ENCODE measurements around the gene WBP1L. TPM values are rescaled to one million over a fixed set of nuclear protein-coding genes. Genes with fewer than 3 reads are reported as not detected.

Gene WBP1L
- polyA plus RNA-seq, 3 donors, result 24.8 to 43.0 (median 38.3) TPM

DNA sequence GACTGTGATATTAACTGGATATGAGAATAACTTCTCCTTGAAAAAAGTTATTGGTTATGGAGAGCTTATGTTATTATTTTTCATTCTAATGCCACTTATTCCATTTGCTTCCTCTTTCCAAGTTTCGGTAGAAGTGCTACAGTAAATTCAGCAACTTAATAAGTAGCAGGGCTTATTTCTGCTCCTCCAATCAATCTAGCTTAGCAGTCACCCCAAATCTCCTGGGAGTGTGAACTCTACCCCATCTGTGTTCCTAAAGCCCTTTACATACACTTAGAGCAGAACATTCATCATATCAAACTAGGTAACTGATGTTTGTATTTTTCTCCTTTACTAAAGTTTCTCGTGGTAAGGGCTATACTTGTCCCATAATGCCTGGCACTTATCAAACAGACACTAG, 38.2 kb upstream of the WBP1L start:
- 0% methylated on average over 1 of the region's 2 CpGs for WGBS (ENCODE audit: insufficient coverage)
- no peak overlapping the region for H3K27ac Mint-ChIP-seq

GRCh38 chr10:102710609-102711008, 33.1 kb upstream of the WBP1L start:
- no peak overlapping the region for H3K4me3 Mint-ChIP-seq
- no peaks in the 10 kb centered on the region for H3K36me3 Mint-ChIP-seq
- TF ChIP-seq, protein P1, sequence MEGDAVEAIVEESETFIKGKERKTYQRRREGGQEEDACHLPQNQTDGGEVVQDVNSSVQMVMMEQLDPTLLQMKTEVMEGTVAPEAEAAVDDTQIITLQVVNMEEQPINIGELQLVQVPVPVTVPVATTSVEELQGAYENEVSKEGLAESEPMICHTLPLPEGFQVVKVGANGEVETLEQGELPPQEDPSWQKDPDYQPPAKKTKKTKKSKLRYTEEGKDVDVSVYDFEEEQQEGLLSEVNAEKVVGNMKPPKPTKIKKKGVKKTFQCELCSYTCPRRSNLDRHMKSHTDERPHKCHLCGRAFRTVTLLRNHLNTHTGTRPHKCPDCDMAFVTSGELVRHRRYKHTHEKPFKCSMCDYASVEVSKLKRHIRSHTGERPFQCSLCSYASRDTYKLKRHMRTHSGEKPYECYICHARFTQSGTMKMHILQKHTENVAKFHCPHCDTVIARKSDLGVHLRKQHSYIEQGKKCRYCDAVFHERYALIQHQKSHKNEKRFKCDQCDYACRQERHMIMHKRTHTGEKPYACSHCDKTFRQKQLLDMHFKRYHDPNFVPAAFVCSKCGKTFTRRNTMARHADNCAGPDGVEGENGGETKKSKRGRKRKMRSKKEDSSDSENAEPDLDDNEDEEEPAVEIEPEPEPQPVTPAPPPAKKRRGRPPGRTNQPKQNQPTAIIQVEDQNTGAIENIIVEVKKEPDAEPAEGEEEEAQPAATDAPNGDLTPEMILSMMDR (IDR thresholded peaks at IDR 0.05), result no peak
- Histone ChIP-seq H3K9ac (ENCODE audit: insufficient read depth, low read length, poor library complexity, severe bottlenecking) (no peak overlapping the region), H3K27me3 (ENCODE audit: control insufficient read depth in 2 of 2, insufficient read depth in 2 of 2, low read length in 2 of 2) (no peaks in the 10 kb centered on the region), H3K4me2 (replicated peaks; ENCODE audit: extremely low read depth, low read length, poor library complexity, severe bottlenecking) (no peak overlapping the region), H4K20me1 (ENCODE audit: insufficient read depth, low read length) (no peaks in the 10 kb centered on the region), H3K4me3 (replicated peaks in 1 of 3; ENCODE audit: low read depth in 2 of 3, low read length in 3 of 3) (no peak overlapping the region), H2AFZ (ENCODE audit: insufficient read depth, low read depth, low read length, poor library complexity, severe bottlenecking) (no peak overlapping the region), H3K79me2 (ENCODE audit: insufficient read depth, low read length) (peaks cover 36% of the 10 kb centered on the region), H3K27ac (ENCODE audit: low read depth in 1 of 2, low read length in 2 of 2) (no peak overlapping the region), H3K36me3 (replicated peaks in 1 of 2; ENCODE audit: control insufficient read depth in 1 of 2, insufficient read depth in 2 of 2, low read length in 2 of 2) (no peaks in the 10 kb centered on the region), H3K4me1 (ENCODE audit: control insufficient read depth in 1 of 2, insufficient read depth in 2 of 2, low read length in 2 of 2) (peaks cover 15 to 20% of the 10 kb centered on the region in 2 donors), H3K9me3 (replicated peaks in 1 of 2; ENCODE audit: control insufficient read depth in 1 of 2, insufficient read depth in 1 of 2, low read length in 2 of 2) (no peaks in the 10 kb centered on the region)
- no peak for DNase-seq
- WGBS (ENCODE audit: insufficient coverage), result no CpG with 5 or more reads among the region's 4 CpGs
- peaks cover 0 to 3% (median 2%) of the 10 kb centered on the region in 3 donors for H3K27me3 Mint-ChIP-seq (ENCODE audit: low read depth in 3 of 3)
- intact Hi-C loops (cut with micrococcal nuclease), result loop anchor here in 1 of 2 donors (5.0 kb wide), 1 partner anchor 63 kb away; no protein-coding TSS in a partner anchor
- H3K4me1 Mint-ChIP-seq, result peaks cover 19% of the 10 kb centered on the region
- H3K9me3 Mint-ChIP-seq, result peaks cover 0 to 1% (median 0%) of the 10 kb centered on the region in 7 donors
- H3K27ac Mint-ChIP-seq, result no peak overlapping the region

More for the DNA sequence above, 38.2 kb upstream of the WBP1L start:
- no peak overlapping the region for H2AFZ ChIP-seq (ENCODE audit: insufficient read depth, low read depth, low read length, poor library complexity, severe bottlenecking)
- intact Hi-C loops (cut with micrococcal nuclease), result no loop called here
- TF ChIP-seq, protein P1 (IDR thresholded peaks at IDR 0.05), result no peak
- H4K20me1 ChIP-seq (ENCODE audit: insufficient read depth, low read length), result peaks cover 7% of the 10 kb centered on the region
- peaks cover 0 to 2% (median 0%) of the 10 kb centered on the region in 7 donors for H3K9me3 Mint-ChIP-seq
- H3K27me3 Mint-ChIP-seq (ENCODE audit: low read depth in 3 of 3), result no peaks in the 10 kb centered on the region
- DNase-seq, result peak in 1 of 3 donors; percentile 16
- peaks cover 10 to 16% of the 10 kb centered on the region in 2 donors for H3K36me3 Mint-ChIP-seq
- no peaks in the 10 kb centered on the region for H3K36me3 ChIP-seq (replicated peaks in 1 of 2; ENCODE audit: control insufficient read depth in 1 of 2, insufficient read depth in 2 of 2, low read length in 2 of 2)
- no peak overlapping the region for H3K4me3 Mint-ChIP-seq
- H3K4me1 Mint-ChIP-seq, result peaks cover 8% of the 10 kb centered on the region
- H3K4me1 ChIP-seq (ENCODE audit: control insufficient read depth in 1 of 2, insufficient read depth in 2 of 2, low read length in 2 of 2), result peaks cover 0 to 6% of the 10 kb centered on the region in 2 donors
- H3K27me3 ChIP-seq (ENCODE audit: control insufficient read depth in 2 of 2, insufficient read depth in 2 of 2, low read length in 2 of 2), result no peaks in the 10 kb centered on the region
- H3K27ac ChIP-seq (ENCODE audit: low read depth in 1 of 2, low read length in 2 of 2), result no peak overlapping the region
- H3K4me3 ChIP-seq (replicated peaks in 1 of 3; ENCODE audit: low read depth in 2 of 3, low read length in 3 of 3), result no peak overlapping the region
- H3K79me2 ChIP-seq (ENCODE audit: insufficient read depth, low read length), result peaks cover 6% of the 10 kb centered on the region
- H3K4me2 ChIP-seq (replicated peaks; ENCODE audit: extremely low read depth, low read length, poor library complexity, severe bottlenecking), result no peak overlapping the region
- no peak overlapping the region for H3K9ac ChIP-seq (ENCODE audit: insufficient read depth, low read length, poor library complexity, severe bottlenecking)
- H3K9me3 ChIP-seq (replicated peaks in 1 of 2; ENCODE audit: control insufficient read depth in 1 of 2, insufficient read depth in 1 of 2, low read length in 2 of 2), result no peaks in the 10 kb centered on the region

All from CD14-positive monocyte (primary cell).